MCF 10A (cell line): ENCODE results near the gene PARP6. TPM values are rescaled to one million over a fixed set of nuclear protein-coding genes. Genes with fewer than 3 reads are reported as not detected.

Experiments used
- BruUV-seq: library from RNA; stranded (reverse); fragments of 400-500 nt; replicated peaks from 2 replicates; lab custom pipeline; 2021; lab: Mats Ljungman, UMichigan
- CTCF ChIA-PET: fragments of 300-600 bp; sonication (Branson Sonifier 250); formaldehyde crosslinking; extraction: SDS; loops from one replicate; lab custom pipeline; 2021; ENCODE audit warnings: antibody characterized with exemption, inconsistent platforms; lab: Yijun Ruan, JAX
- POLR2A ChIA-PET: fragments of 300-600, 350-650 bp; sonication (Branson Sonifier 250); formaldehyde crosslinking; extraction: SDS; loops from one replicate; lab custom pipeline; 2020; ENCODE audit warnings: antibody characterized with exemption, inconsistent platforms; lab: Yijun Ruan, JAX
- DNase-seq: peaks from one replicate; pipeline ENCODE4 v3.0.0-alpha.2; 2018; ENCODE audit not compliant: unreplicated experiment
- H3K27ac Mint-ChIP-seq: one replicate; pipeline ENCODE4 v1.8.0; 2022; ENCODE audit warnings: mild to moderate bottlenecking, low read depth, mixed read lengths; ENCODE audit not compliant: unreplicated experiment
- H3K27me3 Mint-ChIP-seq: one replicate; pipeline ENCODE4 v1.8.0; 2022; ENCODE audit warnings: mixed read lengths; ENCODE audit not compliant: insufficient read depth, unreplicated experiment
- H3K36me3 Mint-ChIP-seq: one replicate; pipeline ENCODE4 v1.8.0; 2022; ENCODE audit warnings: mild to moderate bottlenecking, moderate library complexity, mixed read lengths; ENCODE audit not compliant: insufficient read depth, unreplicated experiment
- H3K4me1 Mint-ChIP-seq: one replicate; pipeline ENCODE4 v1.8.0; 2022; ENCODE audit warnings: mixed read lengths; ENCODE audit not compliant: insufficient read depth, unreplicated experiment
- H3K4me3 Mint-ChIP-seq: one replicate; pipeline ENCODE4 v1.8.0; 2022; ENCODE audit warnings: mild to moderate bottlenecking, moderate library complexity, mixed read lengths; ENCODE audit not compliant: unreplicated experiment
- H3K9me3 Mint-ChIP-seq: one replicate; pipeline ENCODE4 v1.8.0; 2022; ENCODE audit warnings: mixed read lengths; ENCODE audit not compliant: unreplicated experiment
- CTCF ChIP-seq: fragments of 200-600 bp; IDR thresholded peaks from one replicate; pipeline ENCODE4 v1.8.0; 2022; ENCODE audit warnings: antibody characterized with exemption, mild to moderate bottlenecking; ENCODE audit not compliant: unreplicated experiment
- intact Hi-C: fragments of 100-400 bp; cut with micrococcal nuclease; formaldehyde crosslinking; loops from 2 replicates; pipeline ENCODE4 v1.14.1; 2022
- total RNA-seq: library from RNA; stranded (reverse); gene quantifications from 2 replicates; pipeline ENCODE4 v1.2.3, GENCODE V29; 2022

The PARP6 gene
- total RNA-seq, 1 experiment from 2014 or later = 117 TPM

GRCh38 chr15:72222393-72222792 lies 50.0 kb downstream of the PARP6 start:
- peaks cover 89% of the 10 kb centered on the region for H3K36me3 Mint-ChIP-seq
- no peak for TF ChIP-seq CTCF
- H3K27ac Mint-ChIP-seq = peak overlapping the region; percentile 71
- no peaks in the 10 kb centered on the region for H3K27me3 Mint-ChIP-seq
- peak; percentile 98 for DNase-seq
- intact Hi-C loops = loop anchor here (1.0 to 2.0 kb wide), 3 partner anchors 15 to 50 kb away; partner anchors contain the start of gene PARP6
- H3K4me3 Mint-ChIP-seq = peak overlapping the region; percentile 67
- ChIA-PET POLR2A (interaction anchor here (0.6 to 6.2 kb wide), 15 partner anchors 10 to 153 kb away, joined by 3 to 146 read pairs (median 6); partner anchors contain the start of genes GRAMD2A, HEXA and PKM), CTCF (interaction anchor here (0.6 to 2.5 kb wide), 7 partner anchors 10 to 470 kb away, joined by 3 to 7 read pairs (median 4); no protein-coding TSS in a partner anchor)
- no TSS peak for BruUV-seq
- no peaks in the 10 kb centered on the region for H3K9me3 Mint-ChIP-seq
- peaks cover 58% of the 10 kb centered on the region for H3K4me1 Mint-ChIP-seq

DNA sequence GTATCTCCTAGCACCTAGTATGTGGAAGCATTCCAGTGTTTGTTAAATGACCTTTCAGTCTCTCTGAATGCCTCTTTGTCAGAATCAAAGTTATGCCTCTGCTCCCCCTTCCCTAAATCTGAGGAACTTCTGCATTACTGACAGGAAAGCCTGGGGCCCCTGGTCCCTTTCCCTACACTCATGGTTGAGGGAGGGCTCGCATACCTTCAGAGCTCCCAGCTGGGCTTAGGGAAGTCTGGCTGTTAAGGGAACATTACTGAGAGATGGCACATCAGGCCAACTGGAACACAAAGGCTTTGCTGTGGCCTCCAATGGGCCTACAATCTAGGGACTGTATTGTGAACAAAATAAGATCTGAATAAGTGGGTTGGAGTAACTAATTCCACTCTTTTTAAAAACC lies 51.7 kb downstream of the PARP6 start:
- TF ChIP-seq CTCF = no peak
- H3K36me3 Mint-ChIP-seq = peaks cover 97% of the 10 kb centered on the region
- peaks cover 45% of the 10 kb centered on the region for H3K4me1 Mint-ChIP-seq
- no peaks in the 10 kb centered on the region for H3K27me3 Mint-ChIP-seq
- no TSS peak for BruUV-seq
- H3K4me3 Mint-ChIP-seq = no peak overlapping the region
- H3K27ac Mint-ChIP-seq = peak overlapping the region; percentile 71
- CTCF ChIA-PET = interaction anchor here (1.2 kb wide), 1 partner anchor 22 kb away, joined by 4 read pairs; the partner anchor contains the start of gene GRAMD2A
- POLR2A ChIA-PET = interaction anchor here (1.4 to 6.2 kb wide), 4 partner anchors 11 to 22 kb away, joined by 3 to 146 read pairs (median 80); partner anchors contain the start of genes GRAMD2A and PKM
- DNase-seq = no peak
- intact Hi-C loops = no loop called here
- no peaks in the 10 kb centered on the region for H3K9me3 Mint-ChIP-seq

DNA sequence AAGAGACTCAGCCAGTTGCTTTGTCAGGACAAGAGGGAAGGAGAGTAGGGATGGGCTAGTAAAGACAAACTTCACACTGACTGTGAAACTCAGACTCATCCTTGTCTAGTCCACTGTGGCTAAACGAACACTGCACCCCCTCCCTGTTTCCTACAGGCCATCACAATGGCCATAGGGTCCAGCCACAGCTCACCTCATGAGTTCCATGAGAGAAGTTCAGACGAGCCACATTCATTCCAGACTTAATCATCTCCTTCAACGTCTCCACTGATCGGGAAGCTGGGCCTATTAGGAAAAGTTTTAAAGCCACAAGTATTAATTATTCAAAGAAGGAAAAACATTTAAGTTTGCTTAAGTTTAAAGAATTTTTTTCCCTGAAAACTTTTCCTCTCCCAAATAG lies 55.1 kb downstream of the PARP6 start:
- Mint-ChIP-seq H3K27ac (no peak overlapping the region), H3K9me3 (no peaks in the 10 kb centered on the region), H3K4me1 (peaks cover 25% of the 10 kb centered on the region), H3K36me3 (peaks cover 100% of the 10 kb centered on the region), H3K27me3 (no peaks in the 10 kb centered on the region), H3K4me3 (no peak overlapping the region)
- DNase-seq = no peak
- POLR2A ChIA-PET = interaction anchor here (0.5 to 4.0 kb wide), 5 partner anchors 10 to 1647 kb away, joined by 3 to 24 read pairs (median 4); partner anchors contain the start of gene PKM
- intact Hi-C loops = no loop called here
- CTCF ChIA-PET = interaction anchor here (1.9 kb wide), 1 partner anchor 17 kb away, joined by 10 read pairs; no protein-coding TSS in a partner anchor
- no peak for TF ChIP-seq CTCF
- BruUV-seq = no TSS peak

GRCh38 chr15:72216079-72216478 lies 56.3 kb downstream of the PARP6 start:
- H3K9me3 Mint-ChIP-seq = no peaks in the 10 kb centered on the region
- intact Hi-C loops = no loop called here
- H3K36me3 Mint-ChIP-seq = peaks cover 100% of the 10 kb centered on the region
- DNase-seq = no peak
- TSS peak; percentile 6 for BruUV-seq
- H3K4me1 Mint-ChIP-seq = peaks cover 13% of the 10 kb centered on the region
- no peaks in the 10 kb centered on the region for H3K27me3 Mint-ChIP-seq
- POLR2A ChIA-PET = interaction anchor here (1.2 to 4.0 kb wide), 4 partner anchors 11 to 15 kb away, joined by 3 to 24 read pairs (median 14); partner anchors contain the start of gene PKM
- H3K4me3 Mint-ChIP-seq = no peak overlapping the region
- no peak for TF ChIP-seq CTCF
- CTCF ChIA-PET = interaction anchor here (0.9 to 1.9 kb wide), 3 partner anchors 12 to 18 kb away, joined by 4 to 10 read pairs (median 4); no protein-coding TSS in a partner anchor
- no peak overlapping the region for H3K27ac Mint-ChIP-seq
